ACC112 (cell line): ENCODE data around the gene B4GALNT3.

Experiments
- H2AFZ ChIP-seq: fragments of 200-600 bp; sonication (generic); one replicate; pipeline ENCODE4 v1.6.0; 2017; ENCODE audit warnings: antibody characterized with exemption, low read length; ENCODE audit not compliant: unreplicated experiment
- H3K27ac ChIP-seq: fragments of 200-600 bp; sonication (generic); 2 replicates; pipeline ENCODE4 v1.5.1; 2014; ENCODE audit warnings: low read depth, mild to moderate bottlenecking, antibody characterized with exemption, low read length, moderate library complexity
- H3K27me3 ChIP-seq: fragments of 200-600 bp; sonication (generic); 2 replicates; pipeline ENCODE4 v1.6.1; 2014; ENCODE audit warnings: mild to moderate bottlenecking, antibody characterized with exemption, low read length, moderate library complexity, mixed read lengths; ENCODE audit not compliant: insufficient read depth
- H3K36me3 ChIP-seq: fragments of 200-600 bp; sonication (generic); 2 replicates; pipeline ENCODE4 v1.6.1; 2016; ENCODE audit warnings: mild to moderate bottlenecking, antibody characterized with exemption, low read length, moderate library complexity, mixed read lengths; ENCODE audit not compliant: insufficient read depth
- H3K4me1 ChIP-seq: fragments of 200-600 bp; sonication (generic); one replicate; pipeline ENCODE4 v1.6.1; 2016; ENCODE audit warnings: low read length, mixed read lengths; ENCODE audit not compliant: insufficient read depth, unreplicated experiment, control insufficient read depth
- H3K4me3 ChIP-seq: fragments of 200-600 bp; sonication (generic); 2 replicates; pipeline ENCODE4 v1.5.1; 2014; ENCODE audit warnings: mild to moderate bottlenecking, low read depth, low read length
- H3K79me2 ChIP-seq: fragments of 200-600 bp; sonication (generic); one replicate; pipeline ENCODE4 v1.6.0; 2016; ENCODE audit warnings: low read length; ENCODE audit not compliant: control insufficient read depth, unreplicated experiment, insufficient read depth

Gene B4GALNT3

GRCh38 chr12:454833-455232 is 4.9 kb upstream of the B4GALNT3 start:
- Histone ChIP-seq H3K27ac (no peak overlapping the region), H3K79me2 (no peaks in the 10 kb centered on the region), H3K36me3 (no peaks in the 10 kb centered on the region), H3K27me3 (peaks cover 71% of the 10 kb centered on the region), H3K4me1 (no peaks in the 10 kb centered on the region), H2AFZ (no peak overlapping the region), H3K4me3 (no peak overlapping the region)

- no peaks in the 10 kb centered on the region for H3K36me3 ChIP-seq
- H3K27me3 ChIP-seq, result peaks cover 71% of the 10 kb centered on the region
- no peak overlapping the region for H3K4me3 ChIP-seq
- H2AFZ ChIP-seq, result no peak overlapping the region
- H3K27ac ChIP-seq, result no peak overlapping the region
- peaks cover 4% of the 10 kb centered on the region for H3K4me1 ChIP-seq
- no peaks in the 10 kb centered on the region for H3K79me2 ChIP-seq
Measured at GRCh38 chr12:455821-456220, 3.9 kb upstream of the B4GALNT3 start.

- Histone ChIP-seq H3K4me3 (no peak overlapping the region), H2AFZ (no peak overlapping the region), H3K4me1 (peaks cover 4% of the 10 kb centered on the region), H3K36me3 (no peaks in the 10 kb centered on the region), H3K27ac (no peak overlapping the region), H3K79me2 (no peaks in the 10 kb centered on the region), H3K27me3 (peaks cover 83% of the 10 kb centered on the region)
Measured at GRCh38 chr12:457676-458075, 2.1 kb upstream of the B4GALNT3 start.

GRCh38 chr12:459050-459429 is 699 bp upstream of the B4GALNT3 start:
- no peak overlapping the region for H2AFZ ChIP-seq
- no peaks in the 10 kb centered on the region for H3K36me3 ChIP-seq
- H3K79me2 ChIP-seq, result no peaks in the 10 kb centered on the region
- H3K27ac ChIP-seq, result no peak overlapping the region
- H3K4me3 ChIP-seq, result peak overlapping the region; percentile 68; the same call in 1 of the 2 replicates
- peaks cover 91% of the 10 kb centered on the region for H3K27me3 ChIP-seq
- peaks cover 4% of the 10 kb centered on the region for H3K4me1 ChIP-seq

- H3K79me2 ChIP-seq, result no peaks in the 10 kb centered on the region
- H3K4me3 ChIP-seq, result peak overlapping the region; percentile 68; the same call in 1 of the 2 replicates
- peaks cover 4% of the 10 kb centered on the region for H3K4me1 ChIP-seq
- no peaks in the 10 kb centered on the region for H3K36me3 ChIP-seq
- peaks cover 91% of the 10 kb centered on the region for H3K27me3 ChIP-seq
- peak overlapping the region; percentile 19 for H2AFZ ChIP-seq
- H3K27ac ChIP-seq, result no peak overlapping the region
Measured at GRCh38 chr12:460261-461230, 807 bp downstream of the B4GALNT3 start.

- H3K27ac ChIP-seq, result no peak overlapping the region
- H2AFZ ChIP-seq, result no peak overlapping the region
- no peaks in the 10 kb centered on the region for H3K36me3 ChIP-seq
- no peaks in the 10 kb centered on the region for H3K79me2 ChIP-seq
- peaks cover 92% of the 10 kb centered on the region for H3K27me3 ChIP-seq
- no peak overlapping the region for H3K4me3 ChIP-seq
- peaks cover 4% of the 10 kb centered on the region for H3K4me1 ChIP-seq
Measured at GRCh38 chr12:461425-461824, 1.7 kb downstream of the B4GALNT3 start.

- H3K79me2 ChIP-seq, result no peaks in the 10 kb centered on the region
- H3K4me3 ChIP-seq, result no peak overlapping the region
- H3K36me3 ChIP-seq, result no peaks in the 10 kb centered on the region
- no peak overlapping the region for H2AFZ ChIP-seq
- no peak overlapping the region for H3K27ac ChIP-seq
- H3K27me3 ChIP-seq, result peaks cover 82% of the 10 kb centered on the region
- peaks cover 4% of the 10 kb centered on the region for H3K4me1 ChIP-seq
Measured at GRCh38 chr12:462936-463705, 3.4 kb downstream of the B4GALNT3 start.

GRCh38 chr12:464484-465267 is 4.9 kb downstream of the B4GALNT3 start:
- H2AFZ ChIP-seq, result no peak overlapping the region
- H3K36me3 ChIP-seq, result no peaks in the 10 kb centered on the region
- H3K27ac ChIP-seq, result no peak overlapping the region
- H3K79me2 ChIP-seq, result no peaks in the 10 kb centered on the region
- peaks cover 4% of the 10 kb centered on the region for H3K4me1 ChIP-seq
- H3K27me3 ChIP-seq, result peaks cover 77% of the 10 kb centered on the region
- no peak overlapping the region for H3K4me3 ChIP-seq

GRCh38 chr12:466039-466438 is 6.3 kb downstream of the B4GALNT3 start:
- Histone ChIP-seq H3K27me3 (peaks cover 72% of the 10 kb centered on the region), H3K4me3 (no peak overlapping the region), H3K79me2 (no peaks in the 10 kb centered on the region), H3K4me1 (no peaks in the 10 kb centered on the region), H2AFZ (no peak overlapping the region), H3K27ac (no peak overlapping the region), H3K36me3 (no peaks in the 10 kb centered on the region)

GRCh38 chr12:466762-467161 is 7.0 kb downstream of the B4GALNT3 start:
- H3K79me2 ChIP-seq, result no peaks in the 10 kb centered on the region
- H3K27ac ChIP-seq, result no peak overlapping the region
- H3K27me3 ChIP-seq, result peaks cover 65% of the 10 kb centered on the region
- no peaks in the 10 kb centered on the region for H3K36me3 ChIP-seq
- H3K4me1 ChIP-seq, result no peaks in the 10 kb centered on the region
- no peak overlapping the region for H3K4me3 ChIP-seq
- no peak overlapping the region for H2AFZ ChIP-seq
